Right lobe of liver (tissue), 6 donors: ENCODE data around the gene ZEB1. TPM values are rescaled to one million over a fixed set of nuclear protein-coding genes. Genes with fewer than 3 reads are reported as not detected.
"Not testable (repeated sequence)": the region's sequence is repeated elsewhere in the genome, so short reads cannot be mapped to it uniquely, and the experiment has no call there.

Experiments used
- ATAC-seq, 4 donors: fragments of 200-7000 bp; cut with Tn5 transposase; one replicate each; pipeline ENCODE4 v1.9.1; 2020; ENCODE audit warnings: mild to moderate bottlenecking in 4 of 4, moderate library complexity in 4 of 4
- DNase-seq, 3 donors: peaks; one replicate each; pipeline ENCODE4 v3.0.0-alpha.2; 2020
- H3K27ac ChIP-seq, 3 donors: fragments of 200-600 bp; one replicate each; pipeline ENCODE4 v1.8.0; 2022
- H3K27me3 ChIP-seq, 2 donors: fragments of 200-600 bp; one replicate each; pipeline ENCODE4 v1.8.0; 2022
- H3K36me3 ChIP-seq, 4 donors: fragments of 200-600 bp; sonication (generic) in 1 of 4; one replicate each; pipeline versions ENCODE4 v1.5.1 to v1.8.0; 2017 to 2022; ENCODE audit warnings: control low read depth in 1 of 4
- H3K4me1 ChIP-seq, 4 donors: fragments of 200-600 bp; sonication (generic) in 1 of 4; one replicate each; pipeline versions ENCODE4 v1.5.1 to v1.8.0; 2017 to 2022; ENCODE audit warnings: control low read depth in 1 of 4
- H3K4me3 ChIP-seq, 3 donors: fragments of 200-600 bp; one replicate each; pipeline ENCODE4 v1.8.0; 2022
- H3K9me3 ChIP-seq, 4 donors: fragments of 200-600 bp; sonication (generic) in 1 of 4; one replicate each; pipeline versions ENCODE4 v1.5.1 to v1.8.0; 2017 to 2022; ENCODE audit warnings: control low read depth in 1 of 4
- POLR2A ChIP-seq: fragments of 450-650 bp; IDR thresholded peaks from one replicate; pipeline ENCODE4 v1.6.1; 2017; ENCODE audit warnings: antibody characterized with exemption, mild to moderate bottlenecking
- WGBS: methylation state at CpG from one replicate; pipeline ENCODE4 v1.1.6; 2018; ENCODE audit warnings: low coverage, low lambda C conversion rate; ENCODE audit not compliant: insufficient coverage; ENCODE audit errors: missing lambda C conversion rate; 5-methylcytosine and 5-hydroxymethylcytosine counted together
- intact Hi-C, 2 donors: fragments of 100-400 bp; cut with DNase I; formaldehyde crosslinking; loops; one replicate each; pipeline versions ENCODE4 v1.11.2 to v1.14.1; 2022
- total RNA-seq, 6 experiments: library from RNA; depleted of rRNA in 2 of 6; stranded (reverse); fragments of >200 nt in 2 of 6; fragmentation: NEBNext Ultra II Directional in 3 of 6; extraction: Animal tissue kit (Norgen Biotek cat#: 25700) in 3 of 6; gene quantifications; one replicate each; pipeline versions ENCODE4 v1.1.0 to v1.2.4, GENCODE V29; 2016 to 2023
- TF ChIP-seq, protein P1 (sequence below), 4 donors: fragments of 200-600 bp in 3 of 4; fragments of 450-650 bp in 1 of 4; IDR thresholded peaks; one replicate each; pipeline versions ENCODE4 v1.5.1 to v1.8.0; 2016 to 2022; ENCODE audit warnings: antibody characterized with exemption in 4 of 4, mild to moderate bottlenecking in 2 of 4
- donor health status: DM: no; HTN: yes; CAD: no.
- donor health status: DM: no; HTN: no; CAD: no.
- donor health status: DM: no; HTN: no; CAD: no.
- donor health status: DM: no; HTN: yes; CAD: no.
- donor health status: DM: no; HTN: yes; CAD: no.

The ZEB1 gene
- total RNA-seq, 6 experiments from 2014 or later = 10.0 to 17.6 (median 13.6) TPM

GRCh38 chr10:31536302-31536701, 217.3 kb downstream of the ZEB1 start:
- ATAC-seq (no peak), DNase-seq (no peak)
- 55% methylated on average over 3 of the region's 3 CpGs for WGBS
- no peak overlapping the region for H3K4me3 ChIP-seq
- no peaks in the 10 kb centered on the region for H3K9me3 ChIP-seq
- no peak overlapping the region for H3K27ac ChIP-seq
- no peaks in the 10 kb centered on the region for H3K4me1 ChIP-seq
- H3K36me3 ChIP-seq = no peaks in the 10 kb centered on the region
- intact Hi-C loops = no loop called here
- TF ChIP-seq POLR2A = no peak
- TF ChIP-seq, protein P1, sequence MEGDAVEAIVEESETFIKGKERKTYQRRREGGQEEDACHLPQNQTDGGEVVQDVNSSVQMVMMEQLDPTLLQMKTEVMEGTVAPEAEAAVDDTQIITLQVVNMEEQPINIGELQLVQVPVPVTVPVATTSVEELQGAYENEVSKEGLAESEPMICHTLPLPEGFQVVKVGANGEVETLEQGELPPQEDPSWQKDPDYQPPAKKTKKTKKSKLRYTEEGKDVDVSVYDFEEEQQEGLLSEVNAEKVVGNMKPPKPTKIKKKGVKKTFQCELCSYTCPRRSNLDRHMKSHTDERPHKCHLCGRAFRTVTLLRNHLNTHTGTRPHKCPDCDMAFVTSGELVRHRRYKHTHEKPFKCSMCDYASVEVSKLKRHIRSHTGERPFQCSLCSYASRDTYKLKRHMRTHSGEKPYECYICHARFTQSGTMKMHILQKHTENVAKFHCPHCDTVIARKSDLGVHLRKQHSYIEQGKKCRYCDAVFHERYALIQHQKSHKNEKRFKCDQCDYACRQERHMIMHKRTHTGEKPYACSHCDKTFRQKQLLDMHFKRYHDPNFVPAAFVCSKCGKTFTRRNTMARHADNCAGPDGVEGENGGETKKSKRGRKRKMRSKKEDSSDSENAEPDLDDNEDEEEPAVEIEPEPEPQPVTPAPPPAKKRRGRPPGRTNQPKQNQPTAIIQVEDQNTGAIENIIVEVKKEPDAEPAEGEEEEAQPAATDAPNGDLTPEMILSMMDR (IDR thresholded peaks at IDR 0.05) = no peak
- H3K27me3 ChIP-seq = no peaks in the 10 kb centered on the region

DNA sequence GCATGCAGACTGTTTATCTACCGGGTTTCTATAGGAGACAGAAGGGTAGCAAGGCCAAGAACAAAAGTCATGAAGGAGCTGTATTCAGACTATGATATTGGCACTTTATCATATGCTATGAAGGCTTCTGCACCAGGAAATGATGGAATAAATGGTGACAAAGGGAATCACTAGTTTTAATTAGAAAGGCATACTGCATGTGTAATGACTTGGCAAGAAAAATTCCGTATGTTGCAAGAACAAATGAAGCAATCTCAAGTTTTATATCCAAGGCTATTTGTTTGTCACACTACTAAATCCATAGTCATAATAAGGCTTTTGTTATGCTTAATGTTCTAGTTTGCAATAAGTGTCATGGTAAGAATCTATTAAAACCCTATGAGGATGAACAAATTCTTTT, 230.9 kb downstream of the ZEB1 start:
- no peak for ATAC-seq
- Histone ChIP-seq H3K27me3 (no peaks in the 10 kb centered on the region), H3K4me1 (no peaks in the 10 kb centered on the region), H3K36me3 (no peaks in the 10 kb centered on the region), H3K9me3 (no peaks in the 10 kb centered on the region), H3K4me3 (no peak overlapping the region), H3K27ac (no peak overlapping the region)
- intact Hi-C loops = no loop called here
- no peak for DNase-seq
- WGBS = 41% methylated on average over 2 of the region's 2 CpGs
- no peak for TF ChIP-seq POLR2A
- TF ChIP-seq, protein P1 (IDR thresholded peaks at IDR 0.05) = no peak

DNA sequence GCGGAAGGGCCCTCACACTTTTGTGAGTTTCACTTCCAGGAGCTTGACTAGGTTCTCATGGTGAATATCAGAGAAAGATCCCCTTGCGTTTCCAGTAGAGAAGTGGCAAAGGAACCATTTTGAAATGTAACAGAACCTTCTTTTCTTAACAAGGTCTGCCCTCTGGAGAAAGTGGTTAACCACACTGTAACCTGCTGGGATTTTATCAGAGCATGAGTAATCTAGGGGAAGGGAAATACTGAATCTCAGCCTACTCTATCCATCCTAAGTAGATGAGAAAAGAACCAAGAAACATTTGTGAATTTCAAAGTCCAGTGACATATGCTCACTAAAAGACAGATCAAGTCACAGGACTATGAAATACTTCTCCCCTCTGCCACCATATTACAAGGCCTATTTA, 235.5 kb downstream of the ZEB1 start:
- no peak for DNase-seq
- 94% methylated on average over 2 of the region's 2 CpGs for WGBS

DNA sequence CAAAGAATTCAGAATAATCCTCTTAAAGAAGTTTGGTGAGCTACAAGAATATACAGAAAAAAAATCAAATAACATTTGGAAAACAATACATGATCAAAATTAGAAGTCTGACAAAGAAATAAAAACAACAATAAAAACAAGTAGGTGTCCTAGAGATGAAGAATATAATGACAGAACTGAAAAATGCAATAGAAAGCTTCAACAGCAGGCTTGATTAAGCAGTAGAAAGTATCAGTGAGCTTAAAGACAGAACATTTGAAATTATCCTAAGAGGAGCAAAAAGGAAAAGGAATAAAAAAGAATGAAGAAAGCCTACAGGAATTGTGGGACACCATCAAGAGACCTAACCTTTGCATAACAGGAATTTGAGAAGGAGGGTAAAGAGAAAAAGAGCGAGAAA, 238.8 kb downstream of the ZEB1 start:
- Histone ChIP-seq H3K4me1 (no peaks in the 10 kb centered on the region), H3K27ac (no peak overlapping the region), H3K27me3 (no peaks in the 10 kb centered on the region), H3K36me3 (no peaks in the 10 kb centered on the region), H3K4me3 (no peak overlapping the region), H3K9me3 (peaks cover 0 to 3% (median 0%) of the 10 kb centered on the region in 4 donors)
- no peak for ATAC-seq
- intact Hi-C loops = no loop called here
- TF ChIP-seq POLR2A = no peak
- TF ChIP-seq, protein P1 (IDR thresholded peaks at IDR 0.05) = no peak
- DNase-seq = no peak
- WGBS = 78% methylated on average over 1 of the region's 1 CpG

More for the DNA sequence above, 235.5 kb downstream of the ZEB1 start:
- Histone ChIP-seq H3K4me3 (no peak overlapping the region), H3K27me3 (no peaks in the 10 kb centered on the region), H3K4me1 (no peaks in the 10 kb centered on the region), H3K27ac (no peak overlapping the region), H3K36me3 (no peaks in the 10 kb centered on the region), H3K9me3 (peaks cover 0 to 3% (median 0%) of the 10 kb centered on the region in 4 donors)
- ATAC-seq = no peak
- intact Hi-C loops = no loop called here
- no peak for TF ChIP-seq POLR2A
- TF ChIP-seq, protein P1 (IDR thresholded peaks at IDR 0.05) = no peak

DNA sequence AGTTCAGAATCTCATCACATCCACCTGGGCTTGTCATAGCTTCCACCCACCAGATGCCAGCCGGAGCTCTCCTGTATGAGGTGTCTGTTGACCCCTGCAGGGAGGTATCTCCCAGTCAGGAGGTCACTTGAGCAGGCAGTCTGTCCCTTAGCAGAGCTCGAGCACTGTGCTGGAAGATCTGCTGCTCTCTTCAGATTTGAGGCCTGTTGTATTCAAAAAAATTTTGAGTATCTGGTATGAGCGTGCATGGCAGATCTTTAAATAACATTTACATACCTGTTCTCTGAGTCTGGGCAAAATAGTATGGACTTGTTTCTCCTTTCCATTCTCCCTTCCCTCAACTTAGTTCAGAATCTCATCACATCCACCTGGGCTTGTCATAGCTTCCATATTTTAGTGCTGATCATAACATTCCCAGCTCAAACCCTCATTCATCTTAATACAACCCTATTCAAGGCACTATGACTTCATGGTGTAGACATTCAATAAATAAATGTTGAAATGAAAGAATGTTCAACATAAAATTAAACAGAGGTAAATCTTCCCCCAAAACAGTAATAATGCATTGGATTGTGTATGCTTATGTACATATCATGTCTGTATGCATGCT, 249.3 kb downstream of the ZEB1 start:
- DNase-seq, H3K27ac ChIP-seq, H3K27me3 ChIP-seq, H3K36me3 ChIP-seq, intact Hi-C loops, H3K4me3 ChIP-seq, ATAC-seq, H3K9me3 ChIP-seq, H3K4me1 ChIP-seq: not testable (repeated sequence)
- 56% methylated on average over 3 of the region's 3 CpGs for WGBS
